ENCODE results near the gene ZNF613.

The ZNF613 gene

DNA sequence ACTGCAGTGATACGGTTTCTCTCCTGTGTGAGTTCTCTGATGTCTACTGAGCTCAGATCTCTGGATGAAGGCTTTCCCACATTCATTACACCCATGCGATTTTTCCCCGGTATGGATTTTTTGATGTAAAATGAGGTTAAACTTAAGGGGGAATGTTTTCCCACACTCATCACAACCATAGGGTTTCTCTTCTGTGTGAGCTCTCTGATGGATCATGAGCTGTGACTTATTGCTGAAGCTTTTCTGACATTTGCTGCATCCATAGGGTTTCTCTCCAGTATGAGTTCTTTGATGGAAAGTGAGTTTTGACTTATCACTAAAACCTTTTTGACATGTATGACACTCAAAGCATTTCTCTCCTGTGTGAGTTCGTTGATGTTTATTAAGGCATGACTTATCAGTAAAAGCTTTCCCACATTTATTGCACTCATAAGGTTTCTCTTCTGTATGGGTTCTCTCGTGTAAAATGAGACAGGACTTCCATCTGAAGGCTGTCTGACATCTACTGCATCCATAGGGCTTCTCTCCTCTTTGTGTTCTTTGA, 11.9 kb upstream of the ZNF613 start:
- H3K27me3 ChIP-seq = no peaks in the 10 kb centered on the region
- no peak overlapping the region for H3K4me3 ChIP-seq (ENCODE audit: low read depth in 1 of 2, low read length in 1 of 2)
- H3K9me3 ChIP-seq = peaks cover 34% of the 10 kb centered on the region
- no peaks in the 10 kb centered on the region for H3K36me3 ChIP-seq
- H3K4me1 ChIP-seq (ENCODE audit: control insufficient read depth in 1 of 2, insufficient read depth in 1 of 2, low read depth in 1 of 2, low read length in 1 of 2) = no peaks in the 10 kb centered on the region
- H3K27ac ChIP-seq = no peak overlapping the region
- no peak for TF ChIP-seq CTCF (IDR thresholded peaks at IDR 0.05)

DNA sequence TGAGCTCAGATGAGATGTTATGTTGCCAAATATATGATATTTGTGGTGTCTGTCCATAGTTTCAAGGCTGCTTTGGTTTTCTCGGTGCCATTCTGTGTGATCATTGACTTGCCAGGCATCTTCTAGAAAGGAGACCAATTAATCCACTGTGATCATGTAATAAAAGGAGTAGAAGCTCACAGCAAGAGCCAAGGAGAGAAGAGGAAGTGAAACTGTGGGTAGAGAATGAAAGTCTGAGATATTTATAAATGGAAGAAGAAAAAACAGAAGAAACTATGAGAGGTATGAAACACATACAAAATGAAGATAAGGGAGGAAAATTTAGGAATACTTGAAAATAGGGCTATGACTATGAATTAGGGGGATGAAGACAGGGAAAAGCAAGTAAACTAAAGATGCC, 11.1 kb upstream of the ZNF613 start:
- no peaks in the 10 kb centered on the region for H3K27me3 ChIP-seq
- H3K4me1 ChIP-seq (ENCODE audit: control insufficient read depth in 1 of 2, insufficient read depth in 1 of 2, low read depth in 1 of 2, low read length in 1 of 2) = no peaks in the 10 kb centered on the region
- H3K27ac ChIP-seq = no peak overlapping the region
- peaks cover 41% of the 10 kb centered on the region for H3K9me3 ChIP-seq
- TF ChIP-seq CTCF (IDR thresholded peaks at IDR 0.05) = no peak
- no peak overlapping the region for H3K4me3 ChIP-seq (ENCODE audit: low read depth in 1 of 2, low read length in 1 of 2)
- H3K36me3 ChIP-seq = no peaks in the 10 kb centered on the region

GRCh38 chr19:51919606-51920005, 7.7 kb upstream of the ZNF613 start:
- Histone ChIP-seq H3K27me3 (no peaks in the 10 kb centered on the region), H3K36me3 (no peaks in the 10 kb centered on the region), H3K4me1 (ENCODE audit: control insufficient read depth in 1 of 2, insufficient read depth in 1 of 2, low read depth in 1 of 2, low read length in 1 of 2) (no peaks in the 10 kb centered on the region), H3K9me3 (peaks cover 60% of the 10 kb centered on the region), H3K4me3 (ENCODE audit: low read depth in 1 of 2, low read length in 1 of 2) (no peak overlapping the region), H3K27ac (no peak overlapping the region)
- no peak for TF ChIP-seq CTCF (IDR thresholded peaks at IDR 0.05)

DNA sequence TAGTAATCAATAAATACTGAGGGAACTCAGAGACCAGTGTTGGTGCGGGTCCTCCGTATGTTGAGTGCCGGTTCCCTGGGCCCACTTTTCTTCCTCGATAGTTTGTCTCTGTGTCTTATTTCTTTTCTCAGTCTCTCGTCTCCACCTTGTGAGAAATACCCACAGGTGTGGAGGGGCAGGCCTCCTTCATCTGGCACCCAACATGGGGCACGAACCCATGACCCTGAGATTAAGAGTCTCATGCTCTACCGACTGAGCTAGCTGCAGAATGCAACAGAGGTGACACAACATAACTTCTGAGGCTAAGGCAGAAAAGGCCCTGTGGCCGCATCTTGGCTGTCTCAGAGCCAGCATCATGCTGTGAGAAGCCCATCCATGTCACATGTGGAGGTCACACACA, 5.3 kb upstream of the ZNF613 start:
- Histone ChIP-seq H3K9me3 (peaks cover 44% of the 10 kb centered on the region), H3K4me1 (ENCODE audit: control insufficient read depth in 1 of 2, insufficient read depth in 1 of 2, low read depth in 1 of 2, low read length in 1 of 2) (peaks cover 0 to 7% of the 10 kb centered on the region in 2 experiments)
- no peak for TF ChIP-seq CTCF (IDR thresholded peaks at IDR 0.05)

GRCh38 chr19:51926426-51926783, 867 bp upstream of the ZNF613 start:
- no peak for TF ChIP-seq CTCF (IDR thresholded peaks at IDR 0.05)
- Histone ChIP-seq H3K9me3 (peaks cover 24% of the 10 kb centered on the region), H3K4me1 (ENCODE audit: control insufficient read depth in 1 of 2, insufficient read depth in 1 of 2, low read depth in 1 of 2, low read length in 1 of 2) (peaks cover 8 to 14% of the 10 kb centered on the region in 2 experiments), H3K36me3 (peaks cover 13% of the 10 kb centered on the region), H3K27me3 (no peaks in the 10 kb centered on the region), H3K4me3 (ENCODE audit: low read depth in 1 of 2, low read length in 1 of 2) (peak overlapping the region; percentile 79 to 85), H3K27ac (peak overlapping the region; percentile 77)

More for the DNA sequence above, 5.3 kb upstream of the ZNF613 start:
- Histone ChIP-seq H3K27me3 (no peaks in the 10 kb centered on the region), H3K4me3 (ENCODE audit: low read depth in 1 of 2, low read length in 1 of 2) (no peak overlapping the region), H3K27ac (no peak overlapping the region), H3K36me3 (no peaks in the 10 kb centered on the region)

DNA sequence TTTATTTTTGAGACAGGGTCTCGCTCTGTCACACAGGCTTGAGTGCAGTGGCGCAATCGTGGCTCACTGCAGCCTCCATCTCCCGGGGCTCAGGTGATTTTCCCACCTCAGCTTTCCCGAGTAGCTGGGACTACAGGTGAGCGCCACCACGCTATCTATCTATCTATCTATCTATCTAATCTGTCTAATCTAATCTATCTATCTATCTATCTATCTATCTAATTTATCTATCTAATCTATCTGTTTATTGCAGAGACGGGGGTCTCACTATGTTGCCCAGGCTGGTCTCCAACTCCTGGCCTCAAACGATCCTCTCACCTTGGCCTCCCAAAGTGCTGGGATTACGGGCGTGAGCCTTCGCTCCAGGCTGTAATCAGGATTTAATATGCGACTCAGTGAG, 587 bp downstream of the ZNF613 start:
- peak overlapping the region; percentile 79 to 85 for H3K4me3 ChIP-seq (ENCODE audit: low read depth in 1 of 2, low read length in 1 of 2)
- H3K27ac ChIP-seq = peak overlapping the region; percentile 77
- TF ChIP-seq CTCF (IDR thresholded peaks at IDR 0.05) = no peak
- peaks cover 9% of the 10 kb centered on the region for H3K9me3 ChIP-seq
- H3K27me3 ChIP-seq = no peaks in the 10 kb centered on the region
- H3K4me1 ChIP-seq (ENCODE audit: control insufficient read depth in 1 of 2, insufficient read depth in 1 of 2, low read depth in 1 of 2, low read length in 1 of 2) = peaks cover 8 to 14% of the 10 kb centered on the region in 2 experiments
- H3K36me3 ChIP-seq = peaks cover 21% of the 10 kb centered on the region
